Measurements from ENCODE around the gene ELOVL1. TPM values are rescaled to one million over a fixed set of nuclear protein-coding genes. Genes with fewer than 3 reads are reported as not detected.
A peak's percentile ranks its signal among the peaks of the same experiment; 100 is the strongest.

Gene ELOVL1
- total RNA-seq, 4 donors from 2014 or later, result 48.6 to 66.6 (median 50.8) TPM

DNA sequence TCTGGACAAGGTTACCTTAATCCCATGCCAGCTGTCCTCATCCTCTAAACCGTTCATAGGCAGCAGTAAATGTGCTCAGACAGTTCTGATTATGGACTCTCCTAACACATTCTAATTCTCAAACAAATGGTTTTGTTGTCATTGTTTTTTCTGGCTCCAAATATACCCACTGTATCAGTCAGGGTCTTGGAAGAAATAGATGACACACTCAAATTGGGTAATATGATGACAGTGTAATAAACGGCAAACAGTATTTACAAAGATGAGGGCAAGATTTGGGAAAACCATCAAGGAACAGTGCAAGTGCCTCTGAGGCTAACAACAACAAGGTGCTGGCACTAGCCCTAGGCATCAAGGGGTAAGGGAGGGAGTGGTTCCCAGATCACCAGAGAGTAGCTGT lies 13.3 kb downstream of the ELOVL1 start:
- H3K4me1 ChIP-seq, result peaks cover 0 to 23% (median 2%) of the 10 kb centered on the region in 4 donors
- DNase-seq (ENCODE audit: low spot score in 2 of 2), result no peak
- H3K27me3 ChIP-seq, result no peaks in the 10 kb centered on the region
- H3K36me3 ChIP-seq, result no peaks in the 10 kb centered on the region
- H3K9me3 ChIP-seq, result no peaks in the 10 kb centered on the region
- H3K27ac ChIP-seq, result no peak overlapping the region
- no peak for TF ChIP-seq POLR2A (IDR thresholded peaks at IDR 0.05)
- TF ChIP-seq EP300 (IDR thresholded peaks at IDR 0.05), result no peak
- TF ChIP-seq, protein P1, sequence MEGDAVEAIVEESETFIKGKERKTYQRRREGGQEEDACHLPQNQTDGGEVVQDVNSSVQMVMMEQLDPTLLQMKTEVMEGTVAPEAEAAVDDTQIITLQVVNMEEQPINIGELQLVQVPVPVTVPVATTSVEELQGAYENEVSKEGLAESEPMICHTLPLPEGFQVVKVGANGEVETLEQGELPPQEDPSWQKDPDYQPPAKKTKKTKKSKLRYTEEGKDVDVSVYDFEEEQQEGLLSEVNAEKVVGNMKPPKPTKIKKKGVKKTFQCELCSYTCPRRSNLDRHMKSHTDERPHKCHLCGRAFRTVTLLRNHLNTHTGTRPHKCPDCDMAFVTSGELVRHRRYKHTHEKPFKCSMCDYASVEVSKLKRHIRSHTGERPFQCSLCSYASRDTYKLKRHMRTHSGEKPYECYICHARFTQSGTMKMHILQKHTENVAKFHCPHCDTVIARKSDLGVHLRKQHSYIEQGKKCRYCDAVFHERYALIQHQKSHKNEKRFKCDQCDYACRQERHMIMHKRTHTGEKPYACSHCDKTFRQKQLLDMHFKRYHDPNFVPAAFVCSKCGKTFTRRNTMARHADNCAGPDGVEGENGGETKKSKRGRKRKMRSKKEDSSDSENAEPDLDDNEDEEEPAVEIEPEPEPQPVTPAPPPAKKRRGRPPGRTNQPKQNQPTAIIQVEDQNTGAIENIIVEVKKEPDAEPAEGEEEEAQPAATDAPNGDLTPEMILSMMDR (IDR thresholded peaks at IDR 0.05), result no peak
- H3K4me3 ChIP-seq, result no peak overlapping the region
- 74 to 77% methylated on average over 2 of the region's 2 CpGs for WGBS, 2 donors

GRCh38 chr1:43352881-43353280 lies 14.9 kb downstream of the ELOVL1 start:
- Histone ChIP-seq H3K4me1 (peaks cover 0 to 24% (median 0%) of the 10 kb centered on the region in 4 donors), H3K27ac (no peak overlapping the region), H3K36me3 (no peaks in the 10 kb centered on the region), H3K9me3 (no peaks in the 10 kb centered on the region), H3K27me3 (no peaks in the 10 kb centered on the region), H3K4me3 (no peak overlapping the region)
- DNase-seq (ENCODE audit: low spot score in 2 of 2), result no peak
- 48 to 54% methylated on average over 3 of the region's 3 CpGs for WGBS, 2 donors
- TF ChIP-seq, protein P1 (IDR thresholded peaks at IDR 0.05), result no peak
- TF ChIP-seq POLR2A (IDR thresholded peaks at IDR 0.05) (no peak), EP300 (IDR thresholded peaks at IDR 0.05) (no peak)

DNA sequence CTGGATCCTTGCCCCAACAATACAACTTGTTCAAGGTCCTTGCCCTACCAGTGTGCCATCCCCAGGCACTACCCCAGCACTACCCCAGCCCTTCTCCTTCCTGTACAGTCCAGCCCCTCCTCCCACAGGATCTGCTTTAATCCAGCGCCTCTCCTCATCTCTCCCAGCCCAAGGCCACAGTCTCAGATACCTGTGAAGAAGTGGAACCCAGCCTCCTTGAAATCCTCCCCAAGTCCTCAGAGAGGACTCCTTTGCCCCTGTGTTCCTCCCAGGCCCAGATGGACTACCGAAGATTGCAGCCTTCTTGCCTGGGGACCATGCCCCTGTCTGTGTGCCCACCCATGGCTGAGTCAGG lies 15.5 kb downstream of the ELOVL1 start:
- Histone ChIP-seq H3K27me3 (no peaks in the 10 kb centered on the region), H3K36me3 (no peaks in the 10 kb centered on the region), H3K9me3 (no peaks in the 10 kb centered on the region), H3K4me1 (peaks cover 0 to 21% (median 0%) of the 10 kb centered on the region in 4 donors), H3K27ac (peak overlapping the region in 1 of 4 donors; percentile 22), H3K4me3 (no peak overlapping the region)
- no peak for DNase-seq (ENCODE audit: low spot score in 2 of 2)
- WGBS, 2 donors, result 79 to 93% methylated on average over 2 of the region's 2 CpGs
- TF ChIP-seq, protein P1 (IDR thresholded peaks at IDR 0.05), result no peak
- TF ChIP-seq EP300 (IDR thresholded peaks at IDR 0.05), result no peak
- TF ChIP-seq POLR2A (IDR thresholded peaks at IDR 0.05), result no peak

DNA sequence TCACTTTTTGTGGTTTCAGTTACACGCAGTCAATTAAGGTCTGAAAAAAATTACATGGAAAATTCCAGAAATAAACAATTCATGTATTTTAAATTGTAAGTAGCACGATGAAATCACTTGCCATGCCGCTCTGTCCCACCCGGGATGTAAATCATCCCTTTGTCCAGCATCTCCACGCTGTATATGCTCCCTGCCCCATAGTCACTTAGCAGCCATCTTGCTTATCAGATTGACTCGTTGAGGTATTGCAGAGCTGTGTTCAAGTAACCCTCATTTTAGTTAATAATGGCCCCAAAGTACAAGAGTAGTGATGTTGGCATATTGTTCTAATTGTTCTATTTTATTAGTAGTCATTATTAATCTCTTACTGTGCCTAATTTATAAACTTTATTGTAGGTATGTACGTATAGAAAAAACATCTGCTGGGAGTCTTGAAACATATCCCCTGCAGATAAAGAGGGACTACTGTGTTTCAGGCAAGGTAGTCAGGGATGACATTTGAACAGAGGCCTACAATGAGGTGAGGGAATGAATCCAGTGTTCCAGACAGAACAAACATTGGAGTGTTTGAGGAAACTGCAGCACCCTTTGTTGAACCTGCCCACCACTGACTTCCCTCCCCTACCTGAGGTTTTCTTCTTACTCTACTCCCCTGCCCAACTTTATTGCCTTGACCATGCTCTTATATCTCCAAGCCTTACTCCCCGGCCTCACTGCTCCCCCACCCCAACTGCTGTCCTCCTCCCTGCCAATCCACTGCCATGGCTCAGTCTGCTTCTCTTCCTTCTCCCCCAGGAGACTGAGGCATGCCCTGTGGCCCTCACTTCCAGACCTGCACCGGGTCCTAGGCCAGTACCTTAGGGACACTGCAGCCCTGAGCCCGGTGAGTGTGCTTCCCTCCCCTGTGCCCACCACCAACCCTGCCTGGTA lies 16.1 kb downstream of the ELOVL1 start:
- WGBS, 2 donors, result 71 to 74% methylated on average over 10 of the region's 10 CpGs
- TF ChIP-seq POLR2A (IDR thresholded peaks at IDR 0.05), result no peak
- TF ChIP-seq, protein P1 (IDR thresholded peaks at IDR 0.05), result no peak
- no peak for TF ChIP-seq EP300 (IDR thresholded peaks at IDR 0.05)
- DNase-seq (ENCODE audit: low spot score in 2 of 2), result no peak
- Histone ChIP-seq H3K27ac (peak overlapping the region in 1 of 4 donors; percentile 22), H3K4me1 (peaks cover 0 to 21% (median 0%) of the 10 kb centered on the region in 4 donors), H3K9me3 (no peaks in the 10 kb centered on the region), H3K27me3 (no peaks in the 10 kb centered on the region), H3K36me3 (no peaks in the 10 kb centered on the region), H3K4me3 (no peak overlapping the region)

- Histone ChIP-seq H3K27ac (peak overlapping the region in 1 of 4 donors; percentile 11), H3K9me3 (no peaks in the 10 kb centered on the region), H3K4me3 (no peak overlapping the region), H3K36me3 (no peaks in the 10 kb centered on the region), H3K27me3 (no peaks in the 10 kb centered on the region), H3K4me1 (peaks cover 0 to 21% (median 0%) of the 10 kb centered on the region in 4 donors)
- WGBS, 2 donors, result 96 to 97% methylated on average over 1 of the region's 1 CpG
- no peak for DNase-seq (ENCODE audit: low spot score in 2 of 2)
- TF ChIP-seq POLR2A (IDR thresholded peaks at IDR 0.05) (no peak), EP300 (IDR thresholded peaks at IDR 0.05) (no peak)
- TF ChIP-seq, protein P1 (IDR thresholded peaks at IDR 0.05), result no peak
Measured at GRCh38 chr1:43350976-43351375, 16.8 kb downstream of the ELOVL1 start.

Data from tibial nerve (tissue), 4 donors.